Endothelial cell of umbilical vein (primary cell): ENCODE data around the gene SFPQ. TPM values are rescaled to one million over a fixed set of nuclear protein-coding genes. Genes with fewer than 3 reads are reported as not detected.
A peak's percentile ranks its signal among the peaks of the same experiment; 100 is the strongest.

Source experiments
- BruUV-seq: library from RNA; stranded (reverse); fragments of 400-500 nt; replicated peaks from 2 replicates; lab custom pipeline; 2021; lab: Mats Ljungman, UMichigan
- CTCF ChIA-PET: fragments of 300-600, 350-600 bp; sonication (Branson Sonifier 250); formaldehyde crosslinking; loops from one replicate; lab custom pipeline; 2021; ENCODE audit warnings: antibody characterized with exemption, inconsistent platforms; lab: Charles Lee
- POLR2A ChIA-PET: fragments of 300-600, 350-600 bp; sonication (Branson Sonifier 250); formaldehyde crosslinking; loops from one replicate; lab custom pipeline; 2021; ENCODE audit warnings: antibody characterized with exemption, inconsistent platforms; lab: Charles Lee
- DNase-seq: peaks from one replicate; pipeline ENCODE4 v3.0.0-alpha.2; 2011; ENCODE audit warnings: low read depth, low spot score
- FAIRE-seq: peaks from 2 replicates; lab custom pipeline; 2011; peaks lifted over from hg19 to GRCh38; lab: Jason Lieb, UNC
- H2AFZ ChIP-seq: 2 replicates; pipeline ENCODE4 v1.6.0; 2012; ENCODE audit warnings: low read depth, low read length, control low read depth, inconsistent platforms
- H3K27ac ChIP-seq: 2 replicates; pipeline ENCODE4 v1.5.1; 2011; ENCODE audit warnings: low read depth, mild to moderate bottlenecking, control low read depth, low read length, moderate library complexity; ENCODE audit not compliant: insufficient read depth
- H3K27me3 ChIP-seq, 2 experiments: 2 replicates each; pipeline versions ENCODE4 v1.6.0 to v1.6.1; 2011; ENCODE audit warnings: low read length in 2 of 2, mixed read lengths in 1 of 2; ENCODE audit not compliant: control insufficient read depth in 2 of 2, insufficient read depth in 2 of 2
- H3K36me3 ChIP-seq, 2 experiments: 2 replicates in 1 of 2; 3 replicates in 1 of 2; pipeline ENCODE4 v1.5.1; 2011; ENCODE audit warnings: low read length in 2 of 2, mild to moderate bottlenecking in 1 of 2, moderate library complexity in 1 of 2; ENCODE audit not compliant: control insufficient read depth in 2 of 2, insufficient read depth in 2 of 2; ENCODE audit errors: extremely low read depth in 1 of 2
- H3K4me1 ChIP-seq: 3 replicates; pipeline ENCODE4 v1.5.1; 2011; ENCODE audit warnings: mild to moderate bottlenecking, low read length; ENCODE audit not compliant: control insufficient read depth, insufficient read depth; ENCODE audit errors: extremely low read depth
- H3K4me2 ChIP-seq: 2 replicates; pipeline ENCODE4 v1.6.1; 2011; ENCODE audit warnings: low read length, control low read depth, mixed read lengths; ENCODE audit not compliant: insufficient read depth
- H3K4me3 ChIP-seq, 3 experiments: fragments of 200-600 bp in 1 of 3; sonication (generic), shearing (Covaris generic) in 1 of 3; replicated peaks in 1 of 3; 2 replicates each; pipeline ENCODE4 v1.5.1; 2011 to 2016; ENCODE audit warnings: control low read depth in 3 of 3, low read length in 3 of 3, mild to moderate bottlenecking in 2 of 3, inconsistent platforms in 1 of 3, low read depth in 1 of 3, moderate library complexity in 1 of 3; ENCODE audit not compliant: insufficient read depth in 1 of 3
- H3K79me2 ChIP-seq: 2 replicates; pipeline ENCODE4 v1.6.0; 2012; ENCODE audit warnings: low read length, inconsistent platforms; ENCODE audit not compliant: control insufficient read depth, insufficient read depth
- H3K9ac ChIP-seq: replicated peaks from 2 replicates; pipeline ENCODE3; 2011; ENCODE audit warnings: low read length, control low read depth; ENCODE audit not compliant: insufficient read depth; ENCODE audit errors: extremely low read depth
- H3K9me1 ChIP-seq: replicated peaks from 3 replicates; pipeline ENCODE4 v1.6.0; 2011; ENCODE audit warnings: mild to moderate bottlenecking, low read length; ENCODE audit not compliant: control insufficient read depth, insufficient read depth; ENCODE audit errors: extremely low read depth
- H3K9me3 ChIP-seq: replicated peaks from 2 replicates; pipeline ENCODE4 v1.5.1; 2012; ENCODE audit warnings: low read length, inconsistent platforms; ENCODE audit not compliant: control insufficient read depth, insufficient read depth
- H4K20me1 ChIP-seq: replicated peaks from 2 replicates; pipeline ENCODE3; 2011; ENCODE audit warnings: mild to moderate bottlenecking, low read length; ENCODE audit not compliant: control insufficient read depth, insufficient read depth; ENCODE audit errors: extremely low read depth
- EZH2 ChIP-seq: IDR thresholded peaks from 2 replicates; pipeline ENCODE4 v1.6.1; 2012; ENCODE audit warnings: borderline replicate concordance, low read depth, mild to moderate bottlenecking, moderate library complexity, low read length, inconsistent platforms; ENCODE audit not compliant: severe bottlenecking
- FOS ChIP-seq: IDR thresholded peaks from 2 replicates; pipeline ENCODE4 v1.6.1; 2011; ENCODE audit warnings: mild to moderate bottlenecking, low read length, moderate library complexity, borderline replicate concordance; ENCODE audit not compliant: insufficient read depth
- GATA2 ChIP-seq: IDR thresholded peaks from 2 replicates; pipeline ENCODE4 v1.7.0; 2011; ENCODE audit warnings: low read depth, mild to moderate bottlenecking, moderate library complexity, mixed read lengths, low read length; ENCODE audit not compliant: insufficient read length, insufficient read depth
- JUN ChIP-seq: IDR thresholded peaks from 2 replicates; pipeline ENCODE4 v1.6.1; 2011; ENCODE audit warnings: borderline replicate concordance, low read depth; ENCODE audit not compliant: insufficient read length, insufficient read depth
- MYC ChIP-seq: IDR thresholded peaks from one replicate; pipeline ENCODE4 v1.6.1; 2011; ENCODE audit warnings: mild to moderate bottlenecking, low read depth, low read length
- POLR2A ChIP-seq: IDR thresholded peaks from 2 replicates; pipeline ENCODE4 v1.6.1; 2012; ENCODE audit warnings: low read depth, mild to moderate bottlenecking, control low read depth, low read length
- POLR2AphosphoS5 ChIP-seq: IDR thresholded peaks from 2 replicates; pipeline ENCODE4 v1.6.1; 2012; ENCODE audit warnings: low read depth, mild to moderate bottlenecking, control low read depth, low read length, moderate library complexity; ENCODE audit not compliant: insufficient read depth
- dilution Hi-C: fragments of 300-500 bp; cut with MboI; formaldehyde crosslinking; loops from one replicate; pipeline ENCODE4 v1.15.0; 2019; ENCODE audit warnings: low sequenced_read_pairs; ENCODE audit not compliant: extremely low pct_ligation_motif_present
- intact Hi-C: fragments of 100-400 bp; cut with micrococcal nuclease; formaldehyde crosslinking; loops from one replicate; pipeline ENCODE4 v1.10.0; 2022
- polyA plus RNA-seq, 4 experiments: library from polyadenylated mRNA; depleted of rRNA in 3 of 4; stranded (reverse) in 3 of 4; unstranded in 1 of 4; fragments of >200 nt; gene quantifications; 2 replicates each; pipeline versions ENCODE4 v1.2.1 to v1.2.3, GENCODE V29; 2011 to 2012; ENCODE audit warnings: missing spikeins in 1 of 4
- total RNA-seq: library from RNA; stranded (reverse); gene quantifications from 2 replicates; pipeline ENCODE4 v1.2.3, GENCODE V29; 2021
- TF ChIP-seq, protein P1 (sequence below), 2 donors: IDR thresholded peaks; 1 replicate in 1 of 2; 2 replicates in 1 of 2; pipeline ENCODE4 v1.5.1; 2011; ENCODE audit warnings: low read length in 2 of 2, mild to moderate bottlenecking in 2 of 2, moderate library complexity in 2 of 2, control low read depth in 1 of 2, inconsistent platforms in 1 of 2, low read depth in 1 of 2; ENCODE audit not compliant: insufficient read depth in 1 of 2; ENCODE audit errors: extremely low read depth in 1 of 2
- TF ChIP-seq, protein P2 (sequence below): IDR thresholded peaks from 2 replicates; pipeline ENCODE4 v1.6.1; 2011; ENCODE audit not compliant: insufficient read depth, insufficient read length

The SFPQ gene
- total and polyA plus RNA-seq, 2 donors (not counting 3 experiments of a cell fraction or from before 2014, with no cell fraction given), result 100 to 415 TPM

DNA sequence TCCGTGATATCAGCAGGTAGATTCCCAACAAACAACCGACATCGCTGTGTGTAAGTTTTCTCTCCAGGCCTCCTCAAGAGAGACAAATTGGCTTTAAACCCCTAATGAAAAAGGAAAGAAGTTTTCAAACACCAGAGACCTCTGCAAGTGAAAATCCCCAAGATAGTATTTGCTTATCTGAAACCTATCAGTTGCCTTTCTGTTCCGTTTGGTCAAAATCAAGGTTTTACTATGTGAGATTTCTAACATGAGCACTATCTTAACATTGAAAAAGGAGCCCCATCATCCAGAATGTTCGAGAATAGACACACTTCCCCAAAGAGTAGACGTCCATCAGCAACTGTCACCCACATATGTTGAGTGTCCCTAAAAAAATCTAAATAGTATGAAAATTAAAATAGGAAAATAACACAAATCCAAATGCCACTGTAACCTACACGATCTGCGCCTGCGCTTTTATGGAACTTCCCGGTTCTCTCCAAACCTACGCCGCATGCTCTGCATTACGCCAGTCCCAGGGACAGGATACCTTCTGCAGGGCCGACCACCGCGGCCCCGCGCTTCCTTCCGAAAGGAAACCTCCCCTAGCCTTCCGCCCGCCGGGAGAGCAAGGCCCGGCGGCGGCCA, 1.4 kb downstream of the SFPQ start:
- Histone ChIP-seq H3K4me3 (peak overlapping the region; percentile 54 to 99 (median 97)), H3K4me2 (peak overlapping the region; percentile 79), H3K27me3 (no peaks in the 10 kb centered on the region), H3K9me1 (no peaks in the 10 kb centered on the region), H3K9me3 (no peaks in the 10 kb centered on the region), H2AFZ (no peak overlapping the region), H3K27ac (peak overlapping the region; percentile 62), H3K79me2 (peaks cover 64% of the 10 kb centered on the region), H3K36me3 (peaks cover 28 to 47% of the 10 kb centered on the region in 2 experiments), H3K4me1 (peaks cover 36% of the 10 kb centered on the region), H3K9ac (peak overlapping the region; percentile 89), H4K20me1 (peaks cover 34% of the 10 kb centered on the region)
- CTCF ChIA-PET, result interaction anchor here (1.1 kb wide), 1 partner anchor 10 kb away, joined by 3 read pairs; no protein-coding TSS in a partner anchor
- POLR2A ChIA-PET, result no interaction called here
- no peak for DNase-seq
- TF ChIP-seq FOS (no peak), GATA2 (no peak), POLR2A (no peak), EZH2 (no peak), JUN (no peak), MYC (no peak), POLR2AphosphoS5 (no peak)
- TF ChIP-seq, protein P1, sequence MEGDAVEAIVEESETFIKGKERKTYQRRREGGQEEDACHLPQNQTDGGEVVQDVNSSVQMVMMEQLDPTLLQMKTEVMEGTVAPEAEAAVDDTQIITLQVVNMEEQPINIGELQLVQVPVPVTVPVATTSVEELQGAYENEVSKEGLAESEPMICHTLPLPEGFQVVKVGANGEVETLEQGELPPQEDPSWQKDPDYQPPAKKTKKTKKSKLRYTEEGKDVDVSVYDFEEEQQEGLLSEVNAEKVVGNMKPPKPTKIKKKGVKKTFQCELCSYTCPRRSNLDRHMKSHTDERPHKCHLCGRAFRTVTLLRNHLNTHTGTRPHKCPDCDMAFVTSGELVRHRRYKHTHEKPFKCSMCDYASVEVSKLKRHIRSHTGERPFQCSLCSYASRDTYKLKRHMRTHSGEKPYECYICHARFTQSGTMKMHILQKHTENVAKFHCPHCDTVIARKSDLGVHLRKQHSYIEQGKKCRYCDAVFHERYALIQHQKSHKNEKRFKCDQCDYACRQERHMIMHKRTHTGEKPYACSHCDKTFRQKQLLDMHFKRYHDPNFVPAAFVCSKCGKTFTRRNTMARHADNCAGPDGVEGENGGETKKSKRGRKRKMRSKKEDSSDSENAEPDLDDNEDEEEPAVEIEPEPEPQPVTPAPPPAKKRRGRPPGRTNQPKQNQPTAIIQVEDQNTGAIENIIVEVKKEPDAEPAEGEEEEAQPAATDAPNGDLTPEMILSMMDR (IDR thresholded peaks at IDR 0.05; ENCODE audit: extremely low read depth in 1 of 2, insufficient read depth in 1 of 2, low read depth in 1 of 2, low read length in 2 of 2), result no peak
- TF ChIP-seq, protein P2, sequence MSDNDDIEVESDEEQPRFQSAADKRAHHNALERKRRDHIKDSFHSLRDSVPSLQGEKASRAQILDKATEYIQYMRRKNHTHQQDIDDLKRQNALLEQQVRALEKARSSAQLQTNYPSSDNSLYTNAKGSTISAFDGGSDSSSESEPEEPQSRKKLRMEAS, result no peak
- intact Hi-C loops (loop anchor here (1.0 to 5.0 kb wide), 9 partner anchors 9 to 1031 kb away; partner anchors contain the start of genes C1orf216, KIAA0319L, NCDN and SMIM12), dilution Hi-C loops (no loop called here)
- no TSS peak for BruUV-seq
- no peak for FAIRE-seq
